CD4-positive, alpha-beta T cell treated with Interferon gamma for 1 hour (primary cell): ENCODE results near the gene VLDLR.

Experiments
- DNase-seq: peaks from one replicate; pipeline ENCODE4 v3.0.0-alpha.2; 2020

VLDLR gene

GRCh38 chr9:2621722-2622460, at the start of gene VLDLR:
TSS of gene VLDLR (plus strand) at chr9:2621787. CDS start at chr9:2622190, 403 bp downstream.
- DNase-seq = no peak

GRCh38 chr9:2574203-2574602, 47.4 kb upstream of the VLDLR start:
- no peak for DNase-seq

- no peak for DNase-seq
Observed at GRCh38 chr9:2576631-2577030, 45.0 kb upstream of the VLDLR start.

GRCh38 chr9:2583308-2584013, 38.1 kb upstream of the VLDLR start:
- DNase-seq = no peak

- no peak for DNase-seq
Observed at GRCh38 chr9:2591967-2592366, 29.6 kb upstream of the VLDLR start.

GRCh38 chr9:2593744-2594143, 27.8 kb upstream of the VLDLR start:
- DNase-seq = no peak

- DNase-seq = no peak
Observed at GRCh38 chr9:2595973-2596372, 25.6 kb upstream of the VLDLR start.

GRCh38 chr9:2597483-2597882, 24.1 kb upstream of the VLDLR start:
- DNase-seq = no peak

GRCh38 chr9:2599896-2600295, 21.7 kb upstream of the VLDLR start:
- no peak for DNase-seq

- DNase-seq = no peak
Observed at GRCh38 chr9:2600307-2600706, 21.3 kb upstream of the VLDLR start.

GRCh38 chr9:2601785-2602378, 19.7 kb upstream of the VLDLR start:
- no peak for DNase-seq

GRCh38 chr9:2602704-2603116, 18.9 kb upstream of the VLDLR start:
- DNase-seq = no peak

- DNase-seq = no peak
Observed at GRCh38 chr9:2603621-2604020, 18.0 kb upstream of the VLDLR start.

- DNase-seq = no peak
Observed at GRCh38 chr9:2605246-2605645, 16.3 kb upstream of the VLDLR start.

- no peak for DNase-seq
Observed at GRCh38 chr9:2608276-2608675, 13.3 kb upstream of the VLDLR start.

- no peak for DNase-seq
Observed at GRCh38 chr9:2610985-2611384, 10.6 kb upstream of the VLDLR start.

GRCh38 chr9:2611961-2612360, 9.6 kb upstream of the VLDLR start:
- DNase-seq = no peak

GRCh38 chr9:2613730-2614271, 7.8 kb upstream of the VLDLR start:
- DNase-seq = no peak

- no peak for DNase-seq
Observed at GRCh38 chr9:2615497-2615896, 6.1 kb upstream of the VLDLR start.

- DNase-seq = no peak
Observed at GRCh38 chr9:2616692-2617377, 4.8 kb upstream of the VLDLR start.

- DNase-seq = no peak
Observed at GRCh38 chr9:2618289-2618688, 3.3 kb upstream of the VLDLR start.

- no peak for DNase-seq
Observed at GRCh38 chr9:2620919-2621721, 467 bp upstream of the VLDLR start.
